ENCODE results near the gene OSBPL7.

- TF ChIP-seq CTCF (IDR thresholded peaks at IDR 0.05) (no peak), POLR2A (IDR thresholded peaks at IDR 0.05) (no peak)
Measured at GRCh38 chr17:47851764-47852112, 30.1 kb upstream of the OSBPL7 start.

Data from esophagus squamous epithelium (tissue), 4 donors.